GM19099 (cell line): ENCODE results near the gene HOXD9.

Source experiments
- POLR2A ChIP-seq: IDR thresholded peaks from 3 replicates; pipeline ENCODE4 v1.6.1; 2011; ENCODE audit warnings: low read depth; ENCODE audit not compliant: insufficient read length; ENCODE audit errors: extremely low read depth

The HOXD9 gene

DNA sequence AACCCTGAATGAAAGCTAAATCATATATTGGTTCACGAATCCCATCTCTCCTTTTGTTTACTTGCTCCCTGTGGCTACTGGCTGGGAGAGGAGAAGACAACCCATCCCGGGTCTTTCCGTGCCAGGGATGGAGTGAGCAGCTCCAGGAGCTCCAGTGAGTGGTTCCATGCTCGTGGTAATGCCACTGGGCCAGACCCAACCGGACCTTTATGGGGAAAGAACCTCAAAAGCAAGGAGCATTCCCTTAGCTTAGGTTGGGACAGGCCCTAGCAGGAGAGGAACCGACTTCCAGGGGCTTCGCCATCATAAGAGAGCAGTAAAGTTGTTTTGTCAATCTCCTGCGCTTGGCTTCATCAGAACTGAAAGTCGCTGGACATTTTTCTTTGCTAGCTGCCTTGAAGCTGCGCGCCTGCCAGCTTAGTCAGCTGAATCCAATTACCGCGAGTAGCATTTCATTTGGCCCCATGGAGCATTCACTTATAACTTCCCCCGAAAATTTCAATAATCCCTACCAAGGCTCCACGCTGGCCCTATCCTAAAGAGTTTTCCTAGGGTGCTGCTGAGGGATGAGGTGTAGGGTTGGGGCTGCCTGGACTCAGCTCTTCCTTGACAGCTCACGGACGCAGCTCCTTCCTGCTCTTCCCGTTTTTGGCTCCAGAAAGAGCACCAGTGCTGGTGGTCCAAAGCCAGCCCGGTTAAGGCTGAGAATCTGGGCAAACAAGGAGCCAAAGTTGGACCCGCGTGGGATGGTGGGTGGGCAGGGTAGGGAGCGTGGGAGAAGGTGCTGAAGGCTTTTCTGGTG, 39.5 kb downstream of the HOXD9 start:
- TF ChIP-seq POLR2A: no peak

- TF ChIP-seq POLR2A: no peak
These were observed 40.6 kb downstream of the HOXD9 start for GRCh38 chr2:176162911-176163671.

DNA sequence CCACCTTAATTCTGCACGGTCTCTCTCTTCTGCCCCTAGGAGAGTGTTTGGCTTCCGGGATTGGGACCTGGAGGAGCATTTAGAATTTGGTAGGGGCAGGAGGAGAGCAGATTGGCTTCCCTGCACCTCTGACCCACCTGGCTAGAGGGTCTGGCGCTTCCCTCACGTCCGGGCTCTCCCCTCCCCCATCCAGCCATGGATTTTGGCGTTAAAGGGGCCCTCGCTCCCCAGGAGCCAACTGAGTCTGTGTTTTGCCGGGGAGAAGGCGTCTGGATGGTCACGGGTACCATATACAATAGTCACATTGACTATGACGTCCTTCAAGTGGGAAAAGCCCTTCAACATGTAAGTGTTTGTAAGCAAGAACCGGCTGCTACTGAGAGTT, 41.1 kb downstream of the HOXD9 start:
- TF ChIP-seq POLR2A: no peak

- no peak for TF ChIP-seq POLR2A
These were observed 41.7 kb downstream of the HOXD9 start for GRCh38 chr2:176164201-176164600.

DNA sequence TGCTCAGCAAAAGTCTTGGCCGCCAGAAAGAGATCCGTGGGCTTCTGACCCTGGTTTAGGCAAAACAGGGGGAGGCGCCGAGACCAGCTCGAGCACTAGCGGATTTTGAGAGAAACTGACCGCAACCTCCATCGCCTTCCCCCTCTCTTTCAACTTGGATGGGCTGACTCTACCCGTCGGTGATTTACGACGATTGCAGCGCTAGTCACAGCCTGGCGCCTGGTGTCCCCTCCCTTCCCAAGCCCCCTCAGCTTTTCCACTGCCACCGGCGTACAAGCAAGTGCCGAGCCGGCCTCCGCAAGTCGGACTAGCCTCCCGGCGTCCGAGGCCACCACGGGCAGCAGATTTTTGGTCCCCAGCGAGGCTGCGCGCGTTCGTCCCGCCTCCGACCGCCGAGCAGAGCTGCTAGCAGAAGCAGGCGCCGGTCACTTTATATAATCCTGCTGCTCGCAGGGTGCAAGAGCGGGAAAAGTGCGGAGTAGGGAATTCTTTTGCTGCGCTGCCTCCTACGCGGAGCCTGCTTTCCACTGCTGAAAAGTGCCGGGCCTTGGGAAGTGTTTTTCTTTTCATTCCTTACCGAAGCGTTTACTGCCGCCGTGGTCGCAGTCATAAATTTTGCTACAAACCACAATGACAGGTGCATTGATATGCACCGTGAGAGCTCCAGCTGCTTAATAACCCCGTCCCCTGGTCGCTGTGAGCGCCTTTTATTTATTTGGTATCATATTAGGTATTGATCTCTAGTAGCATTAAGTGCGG, 42.3 kb downstream of the HOXD9 start:
- TF ChIP-seq POLR2A: no peak

GRCh38 chr2:176165370-176166050, 43.0 kb downstream of the HOXD9 start:
- no peak for TF ChIP-seq POLR2A

GRCh38 chr2:176166272-176166671, 43.8 kb downstream of the HOXD9 start:
- no peak for TF ChIP-seq POLR2A

DNA sequence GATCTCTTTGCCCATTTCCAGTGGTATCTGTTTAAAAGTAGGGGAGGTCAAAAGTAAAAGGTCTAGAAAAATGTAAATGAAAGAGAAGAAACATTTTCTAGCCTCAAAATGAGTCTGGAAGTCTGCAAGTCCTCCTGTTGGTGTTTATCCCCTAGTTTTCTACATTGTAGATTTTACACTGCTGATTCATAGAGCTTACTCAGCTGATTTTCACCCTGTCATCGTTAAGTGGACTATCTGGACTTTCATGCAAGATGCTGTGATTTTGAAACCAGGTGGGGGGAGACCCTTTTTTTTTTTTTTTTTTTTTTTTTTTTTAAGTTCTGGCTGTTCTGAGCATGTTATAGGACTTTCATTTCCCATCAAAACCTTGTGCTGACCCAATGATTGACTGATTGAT, 44.9 kb downstream of the HOXD9 start:
- TF ChIP-seq POLR2A: no peak

GRCh38 chr2:176169181-176169580, 46.7 kb downstream of the HOXD9 start:
- no peak for TF ChIP-seq POLR2A

GRCh38 chr2:176169711-176170110, 47.2 kb downstream of the HOXD9 start:
- TF ChIP-seq POLR2A: no peak

DNA sequence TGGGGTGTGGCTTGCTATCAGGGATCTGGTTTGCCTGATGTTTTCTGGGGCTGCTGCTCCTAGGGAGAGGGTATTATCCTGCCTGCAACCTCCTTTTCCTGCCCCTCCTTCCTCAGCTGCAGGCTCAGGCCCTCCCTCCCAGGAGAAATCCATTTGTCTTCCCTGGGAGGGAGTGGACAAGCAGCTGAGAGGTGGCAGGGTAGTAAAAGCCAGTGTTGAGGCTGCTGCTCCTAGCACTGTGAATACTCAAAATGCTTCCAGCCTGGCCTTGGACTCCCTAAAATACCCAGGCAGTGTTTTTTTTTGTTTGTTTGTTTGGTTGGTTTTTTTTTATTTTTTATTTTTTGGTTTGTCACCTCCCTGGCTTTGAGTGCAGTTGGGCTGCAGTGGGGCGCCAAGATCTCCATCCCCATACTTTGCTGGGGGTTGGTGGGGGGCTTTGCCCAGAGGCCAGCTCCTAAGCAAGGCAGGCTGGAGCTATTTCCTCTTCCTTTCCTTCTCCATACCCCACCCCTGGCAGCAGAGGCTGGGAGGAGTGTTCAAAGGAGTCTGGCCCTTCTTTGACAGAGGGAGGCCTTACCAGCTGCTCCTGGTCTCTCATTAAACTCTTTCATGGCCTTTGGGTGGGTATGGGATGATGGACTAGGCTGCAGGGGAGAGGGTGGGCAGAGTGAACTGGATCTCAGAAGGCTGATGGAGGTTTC, 48.2 kb downstream of the HOXD9 start:
- TF ChIP-seq POLR2A: no peak

GRCh38 chr2:176171351-176172006, 49.0 kb downstream of the HOXD9 start:
- no peak for TF ChIP-seq POLR2A

GRCh38 chr2:176172007-176172894, 49.7 kb downstream of the HOXD9 start:
- TF ChIP-seq POLR2A: no peak
